CD14-positive monocyte (primary cell): ENCODE data around the gene OGFOD2. TPM values are rescaled to one million over a fixed set of nuclear protein-coding genes. Genes with fewer than 3 reads are reported as not detected.

Experiments
- DNase-seq, 3 donors: peaks; one replicate each; pipeline ENCODE4 v3.0.0-alpha.2; 2011 to 2022
- H2AFZ ChIP-seq: 2 replicates; pipeline ENCODE4 v1.6.0; 2012; ENCODE audit warnings: mild to moderate bottlenecking, low read depth, low read length, inconsistent platforms; ENCODE audit not compliant: insufficient read depth, poor library complexity, severe bottlenecking
- H3K27ac ChIP-seq, 2 donors: 1 replicate in 1 of 2; 2 replicates in 1 of 2; pipeline ENCODE4 v1.5.1; 2012 to 2013; ENCODE audit warnings: low read length in 2 of 2, control low read depth in 1 of 2, inconsistent platforms in 1 of 2, low read depth in 1 of 2, mild to moderate bottlenecking in 1 of 2
- H3K27me3 ChIP-seq, 2 donors: one replicate each; pipeline versions ENCODE4 v1.6.0 to v1.6.1; 2011 to 2013; ENCODE audit warnings: low read length in 2 of 2; ENCODE audit not compliant: control insufficient read depth in 2 of 2, insufficient read depth in 2 of 2
- H3K36me3 ChIP-seq, 2 donors: replicated peaks in 1 of 2; 1 replicate in 1 of 2; 2 replicates in 1 of 2; pipeline versions ENCODE4 v1.5.1 to v1.6.1; 2012 to 2013; ENCODE audit warnings: low read length in 2 of 2, control low read depth in 1 of 2, inconsistent platforms in 1 of 2, mild to moderate bottlenecking in 1 of 2; ENCODE audit not compliant: insufficient read depth in 2 of 2, control insufficient read depth in 1 of 2
- H3K4me1 ChIP-seq, 2 donors: 1 replicate in 1 of 2; 2 replicates in 1 of 2; pipeline versions ENCODE4 v1.5.1 to v1.6.1; 2012 to 2013; ENCODE audit warnings: low read length in 2 of 2, control low read depth in 1 of 2, inconsistent platforms in 1 of 2, mild to moderate bottlenecking in 1 of 2, moderate library complexity in 1 of 2; ENCODE audit not compliant: insufficient read depth in 2 of 2, control insufficient read depth in 1 of 2
- H3K4me2 ChIP-seq: replicated peaks from 2 replicates; pipeline ENCODE3; 2012; ENCODE audit warnings: low read length, moderate library complexity, mild to moderate bottlenecking; ENCODE audit not compliant: poor library complexity, severe bottlenecking; ENCODE audit errors: extremely low read depth
- H3K4me3 ChIP-seq, 3 experiments: fragments of 200-600 bp in 1 of 3; sonication (generic) in 1 of 3; replicated peaks in 1 of 3; 1 replicate in 2 of 3; 2 replicates in 1 of 3; pipeline ENCODE4 v1.5.1; 2011 to 2013; ENCODE audit warnings: low read length in 3 of 3, mild to moderate bottlenecking in 3 of 3, control low read depth in 2 of 3, low read depth in 2 of 3, inconsistent platforms in 1 of 3, moderate library complexity in 1 of 3
- H3K79me2 ChIP-seq: 2 replicates; pipeline ENCODE4 v1.6.0; 2012; ENCODE audit warnings: mild to moderate bottlenecking, control low read depth, inconsistent platforms, low read length, moderate library complexity; ENCODE audit not compliant: insufficient read depth
- H3K9ac ChIP-seq: 2 replicates; pipeline ENCODE4 v1.6.0; 2017; ENCODE audit warnings: low read length, mild to moderate bottlenecking; ENCODE audit not compliant: insufficient read depth, poor library complexity, severe bottlenecking
- H3K9me3 ChIP-seq, 2 donors: replicated peaks in 1 of 2; 1 replicate in 1 of 2; 2 replicates in 1 of 2; pipeline versions ENCODE4 v1.5.1 to v1.6.1; 2012 to 2013; ENCODE audit warnings: low read length in 2 of 2, control low read depth in 1 of 2; ENCODE audit not compliant: control insufficient read depth in 1 of 2, insufficient read depth in 1 of 2
- H4K20me1 ChIP-seq: 2 replicates; pipeline ENCODE4 v1.6.0; 2012; ENCODE audit warnings: mild to moderate bottlenecking, low read length, control low read depth, moderate library complexity; ENCODE audit not compliant: insufficient read depth
- H3K27ac Mint-ChIP-seq, 7 donors: one replicate each; pipeline ENCODE4 v1.8.0; 2020; ENCODE audit warnings: mild to moderate bottlenecking in 7 of 7, mixed read lengths in 7 of 7, moderate library complexity in 6 of 7, inconsistent platforms in 2 of 7
- H3K27me3 Mint-ChIP-seq, 3 donors: one replicate each; pipeline ENCODE4 v1.8.0; 2021 to 2022; ENCODE audit warnings: low read depth in 3 of 3, mild to moderate bottlenecking in 3 of 3, mixed read lengths in 3 of 3, moderate library complexity in 3 of 3, inconsistent platforms in 1 of 3
- H3K36me3 Mint-ChIP-seq, 2 donors: one replicate each; pipeline ENCODE4 v1.8.0; 2020; ENCODE audit warnings: mixed read lengths in 2 of 2, inconsistent platforms in 1 of 2, mild to moderate bottlenecking in 1 of 2
- H3K4me1 Mint-ChIP-seq: one replicate; pipeline ENCODE4 v1.8.0; 2020; ENCODE audit warnings: mild to moderate bottlenecking, mixed read lengths
- H3K4me3 Mint-ChIP-seq, 2 donors: one replicate each; pipeline ENCODE4 v1.8.0; 2020; ENCODE audit warnings: mild to moderate bottlenecking in 2 of 2, mixed read lengths in 2 of 2, moderate library complexity in 1 of 2
- H3K9me3 Mint-ChIP-seq, 7 donors: one replicate each; pipeline ENCODE4 v1.8.0; 2020 to 2022; ENCODE audit warnings: mixed read lengths in 7 of 7, mild to moderate bottlenecking in 6 of 7, moderate library complexity in 6 of 7, inconsistent platforms in 2 of 7
- CTCF ChIP-seq: fragments of 200-600 bp; IDR thresholded peaks from one replicate; pipeline ENCODE4 v1.8.0; 2022; ENCODE audit warnings: antibody characterized with exemption, mild to moderate bottlenecking
- WGBS: methylation state at CpG from one replicate; pipeline ENCODE4 v1.1.5; 2013; ENCODE audit warnings: missing lambda C conversion rate; ENCODE audit not compliant: insufficient coverage; 5-methylcytosine and 5-hydroxymethylcytosine counted together
- intact Hi-C, 2 donors: fragments of 100-400 bp; cut with micrococcal nuclease; formaldehyde crosslinking; loops; one replicate each; pipeline versions ENCODE4 v1.15.0 to v1.15.1; 2023
- polyA plus RNA-seq, 3 donors: library from polyadenylated mRNA; depleted of rRNA in 1 of 3; unstranded in 2 of 3; stranded (reverse) in 1 of 3; fragments of 300-500 nt in 2 of 3; fragments of >200 nt in 1 of 3; fragmentation: Illumina TruSeq in 2 of 3; gene quantifications; 1 replicate in 2 of 3; 2 replicates in 1 of 3; pipeline ENCODE4 v1.2.3, GENCODE V29; 2012 to 2021

The OGFOD2 gene
- polyA plus RNA-seq, 3 donors = 13.0 to 30.3 (median 13.6) TPM

- peak overlapping the region; percentile 91 for H3K4me2 ChIP-seq
- peak overlapping the region; percentile 71 to 90 (median 87) for H3K4me3 ChIP-seq
- Mint-ChIP-seq H3K4me3 (peak overlapping the region; percentile 89 to 94), H3K36me3 (peaks cover 13 to 29% of the 10 kb centered on the region in 2 donors), H3K27me3 (no peaks in the 10 kb centered on the region), H3K9me3 (no peaks in the 10 kb centered on the region), H3K27ac (peak overlapping the region; percentile 71 to 89 (median 83)), H3K4me1 (peaks cover 66% of the 10 kb centered on the region)
- H3K9ac ChIP-seq = peak overlapping the region; percentile 83
- peaks cover 15 to 25% of the 10 kb centered on the region in 2 donors for H3K36me3 ChIP-seq
- no peaks in the 10 kb centered on the region for H3K9me3 ChIP-seq
- peaks cover 38% of the 10 kb centered on the region for H4K20me1 ChIP-seq
- peak overlapping the region; percentile 93 for H2AFZ ChIP-seq
- H3K4me1 ChIP-seq = peaks cover 69 to 73% of the 10 kb centered on the region in 2 donors
- intact Hi-C loops = loop anchor here in 1 of 2 donors (2.0 kb wide), 1 partner anchor 170 kb away; the partner anchor contains the start of gene PITPNM2
- no peak for DNase-seq
- H3K79me2 ChIP-seq = peaks cover 60% of the 10 kb centered on the region
- H3K27me3 ChIP-seq = no peaks in the 10 kb centered on the region
- WGBS = under 1% methylated on average over 40 of the region's 40 CpGs
- H3K27ac ChIP-seq = peak overlapping the region; percentile 47 to 83
- no peak for TF ChIP-seq CTCF
Measured at GRCh38 chr12:122981036-122981471, 6.0 kb downstream of the OGFOD2 start.

GRCh38 chr12:122981587-122982476, 6.8 kb downstream of the OGFOD2 start:
- H3K4me1 ChIP-seq = peaks cover 61 to 66% of the 10 kb centered on the region in 2 donors
- WGBS = 61% methylated on average over 16 of the region's 25 CpGs
- Mint-ChIP-seq H3K27ac (peak overlapping the region; percentile 30 to 89 (median 76)), H3K27me3 (no peaks in the 10 kb centered on the region), H3K9me3 (no peaks in the 10 kb centered on the region), H3K4me1 (peaks cover 61% of the 10 kb centered on the region), H3K36me3 (peaks cover 13 to 28% of the 10 kb centered on the region in 2 donors), H3K4me3 (peak overlapping the region; percentile 89 to 94)
- TF ChIP-seq CTCF = no peak
- H3K4me2 ChIP-seq = peak overlapping the region; percentile 91
- peak overlapping the region; percentile 93 for H2AFZ ChIP-seq
- peak overlapping the region; percentile 47 to 83 for H3K27ac ChIP-seq
- H4K20me1 ChIP-seq = peaks cover 31% of the 10 kb centered on the region
- peak in 2 of 3 donors; percentile 25 to 62 for DNase-seq
- intact Hi-C loops = loop anchor here in 1 of 2 donors (2.0 kb wide), 1 partner anchor 169 kb away; the partner anchor contains the start of gene PITPNM2
- peak overlapping the region; percentile 71 to 90 (median 87) for H3K4me3 ChIP-seq
- H3K9ac ChIP-seq = peak overlapping the region; percentile 83
- H3K79me2 ChIP-seq = peaks cover 52% of the 10 kb centered on the region
- no peaks in the 10 kb centered on the region for H3K27me3 ChIP-seq
- H3K36me3 ChIP-seq = peaks cover 14 to 24% of the 10 kb centered on the region in 2 donors
- no peaks in the 10 kb centered on the region for H3K9me3 ChIP-seq
